ENCODE measurements around the gene PLD2.

Gene PLD2

DNA sequence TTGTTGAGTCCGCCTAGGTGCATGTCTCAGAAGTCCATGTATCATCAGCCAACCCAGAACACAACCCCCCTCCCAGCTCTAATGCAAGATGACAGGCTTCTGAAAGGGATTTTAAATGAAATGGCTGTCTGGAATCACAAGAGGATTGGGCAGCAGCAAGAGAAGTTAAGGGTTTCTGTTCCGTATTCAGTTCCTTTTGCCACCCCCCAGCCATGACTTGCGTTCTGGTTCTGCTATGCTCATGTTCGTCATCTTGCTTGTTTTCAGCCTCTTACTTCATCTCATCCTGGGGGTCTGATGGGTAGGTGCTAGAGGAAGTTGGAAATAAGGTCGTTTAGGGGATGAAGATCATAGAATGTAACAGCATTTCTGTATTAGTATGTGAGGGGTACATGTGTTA lies 38.2 kb downstream of the PLD2 start:
- peaks cover 22% of the 10 kb centered on the region for H3K36me3 Mint-ChIP-seq (ENCODE audit: low read depth)
- peaks cover 4% of the 10 kb centered on the region for H3K27me3 Mint-ChIP-seq (ENCODE audit: low read depth, poor library complexity)
- no peak for DNase-seq
- no peaks in the 10 kb centered on the region for H3K9me3 Mint-ChIP-seq
- H3K27ac Mint-ChIP-seq = no peak overlapping the region
- no peak overlapping the region for H3K4me3 Mint-ChIP-seq
- TF ChIP-seq, protein P1, sequence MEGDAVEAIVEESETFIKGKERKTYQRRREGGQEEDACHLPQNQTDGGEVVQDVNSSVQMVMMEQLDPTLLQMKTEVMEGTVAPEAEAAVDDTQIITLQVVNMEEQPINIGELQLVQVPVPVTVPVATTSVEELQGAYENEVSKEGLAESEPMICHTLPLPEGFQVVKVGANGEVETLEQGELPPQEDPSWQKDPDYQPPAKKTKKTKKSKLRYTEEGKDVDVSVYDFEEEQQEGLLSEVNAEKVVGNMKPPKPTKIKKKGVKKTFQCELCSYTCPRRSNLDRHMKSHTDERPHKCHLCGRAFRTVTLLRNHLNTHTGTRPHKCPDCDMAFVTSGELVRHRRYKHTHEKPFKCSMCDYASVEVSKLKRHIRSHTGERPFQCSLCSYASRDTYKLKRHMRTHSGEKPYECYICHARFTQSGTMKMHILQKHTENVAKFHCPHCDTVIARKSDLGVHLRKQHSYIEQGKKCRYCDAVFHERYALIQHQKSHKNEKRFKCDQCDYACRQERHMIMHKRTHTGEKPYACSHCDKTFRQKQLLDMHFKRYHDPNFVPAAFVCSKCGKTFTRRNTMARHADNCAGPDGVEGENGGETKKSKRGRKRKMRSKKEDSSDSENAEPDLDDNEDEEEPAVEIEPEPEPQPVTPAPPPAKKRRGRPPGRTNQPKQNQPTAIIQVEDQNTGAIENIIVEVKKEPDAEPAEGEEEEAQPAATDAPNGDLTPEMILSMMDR (IDR thresholded peaks at IDR 0.05) = no peak
- H3K4me1 Mint-ChIP-seq = peaks cover 34% of the 10 kb centered on the region

DNA sequence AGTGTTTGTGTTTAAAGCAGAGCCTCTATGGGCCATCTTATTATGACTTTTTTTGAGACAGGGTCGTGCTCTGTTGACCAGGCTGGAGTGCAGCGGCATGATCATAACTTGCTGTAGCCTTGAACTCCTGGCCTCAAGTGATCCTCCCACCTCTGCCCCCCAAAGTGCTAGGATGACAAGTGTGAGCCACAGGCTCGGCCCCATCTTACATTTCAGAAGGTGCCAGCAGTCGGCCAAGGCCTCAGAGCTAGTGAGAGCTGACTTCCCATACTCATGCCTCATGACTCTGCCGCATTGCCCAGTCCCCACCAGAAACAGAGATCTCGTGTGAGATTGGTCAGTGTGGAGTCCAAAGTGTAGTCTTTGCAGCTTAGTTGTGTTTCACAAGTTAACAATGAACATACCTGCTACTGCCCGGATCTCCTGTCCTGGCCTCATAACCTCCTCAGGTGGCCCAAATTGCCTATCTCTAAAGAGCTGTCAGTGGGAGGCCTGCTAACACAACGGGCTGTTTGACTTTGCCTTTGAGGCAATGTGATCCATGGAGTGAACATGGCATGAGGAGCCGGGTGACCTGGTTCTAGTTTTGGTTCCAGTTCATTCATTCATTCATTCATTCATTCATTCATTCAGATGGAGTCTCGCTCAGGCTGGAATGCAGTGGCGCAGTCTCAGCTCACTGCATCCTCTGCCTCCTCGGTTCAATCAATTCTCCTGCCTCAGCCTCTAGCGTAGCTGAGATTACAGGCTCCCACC lies 39.9 kb downstream of the PLD2 start:
- no peak for DNase-seq
- peaks cover 17% of the 10 kb centered on the region for H3K36me3 Mint-ChIP-seq (ENCODE audit: low read depth)
- H3K9me3 Mint-ChIP-seq = no peaks in the 10 kb centered on the region
- TF ChIP-seq, protein P1 (IDR thresholded peaks at IDR 0.05) = no peak
- H3K27me3 Mint-ChIP-seq (ENCODE audit: low read depth, poor library complexity) = peaks cover 4% of the 10 kb centered on the region
- H3K4me3 Mint-ChIP-seq = no peak overlapping the region
- H3K4me1 Mint-ChIP-seq = peaks cover 40% of the 10 kb centered on the region
- no peak overlapping the region for H3K27ac Mint-ChIP-seq

DNA sequence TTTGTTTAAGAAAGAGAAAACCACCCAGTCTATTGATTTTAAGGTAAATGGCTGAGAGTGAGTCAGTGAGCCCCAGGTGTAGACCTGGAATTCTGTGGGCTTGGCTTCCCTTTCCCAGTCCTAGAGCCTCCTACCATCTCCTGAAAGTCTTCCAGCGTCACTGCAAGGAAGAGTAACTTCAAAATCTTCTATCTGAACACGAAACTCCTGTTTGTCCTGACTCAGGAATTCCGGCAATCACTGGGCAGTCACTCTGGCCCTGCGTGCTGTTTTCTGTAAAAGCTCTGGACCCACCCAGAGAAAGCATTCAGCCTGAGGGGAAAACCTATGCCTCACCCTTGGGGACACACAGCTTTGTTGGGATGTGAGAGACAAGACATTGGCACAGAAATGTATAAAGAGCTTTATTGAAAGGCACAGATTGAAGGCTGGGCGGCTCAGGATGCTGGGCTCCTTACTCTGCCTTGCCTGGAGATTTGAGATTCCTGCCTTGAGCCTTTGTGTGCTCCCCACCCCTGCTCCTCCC lies 42.1 kb downstream of the PLD2 start:
- DNase-seq = no peak
- TF ChIP-seq, protein P1 (IDR thresholded peaks at IDR 0.05) = no peak
- Mint-ChIP-seq H3K4me1 (peaks cover 53% of the 10 kb centered on the region), H3K27me3 (ENCODE audit: low read depth, poor library complexity) (peaks cover 4% of the 10 kb centered on the region), H3K9me3 (no peaks in the 10 kb centered on the region), H3K27ac (peak overlapping the region; percentile 53), H3K36me3 (ENCODE audit: low read depth) (peaks cover 17% of the 10 kb centered on the region), H3K4me3 (no peak overlapping the region)

DNA sequence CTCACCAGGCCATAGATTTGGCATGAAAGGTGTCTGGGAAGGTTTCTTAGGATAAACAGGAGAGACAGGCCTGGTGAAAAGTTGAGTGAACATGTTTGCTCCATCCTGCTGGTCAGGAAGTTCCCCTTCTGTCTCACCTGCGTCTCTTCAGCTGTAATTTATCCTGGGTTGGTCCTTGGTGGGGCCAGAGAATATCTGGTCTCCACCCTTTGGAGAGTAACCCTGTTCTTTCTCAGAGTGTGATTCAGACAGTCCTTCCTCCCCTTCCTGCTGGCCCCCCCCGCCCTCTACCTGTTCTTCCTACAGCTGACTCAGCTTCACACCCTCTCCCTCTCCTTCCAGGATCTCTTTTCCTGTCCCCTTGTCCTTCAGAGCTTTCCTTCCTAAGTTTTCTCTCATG lies 43.3 kb downstream of the PLD2 start:
- peaks cover 61% of the 10 kb centered on the region for H3K4me1 Mint-ChIP-seq

DNA sequence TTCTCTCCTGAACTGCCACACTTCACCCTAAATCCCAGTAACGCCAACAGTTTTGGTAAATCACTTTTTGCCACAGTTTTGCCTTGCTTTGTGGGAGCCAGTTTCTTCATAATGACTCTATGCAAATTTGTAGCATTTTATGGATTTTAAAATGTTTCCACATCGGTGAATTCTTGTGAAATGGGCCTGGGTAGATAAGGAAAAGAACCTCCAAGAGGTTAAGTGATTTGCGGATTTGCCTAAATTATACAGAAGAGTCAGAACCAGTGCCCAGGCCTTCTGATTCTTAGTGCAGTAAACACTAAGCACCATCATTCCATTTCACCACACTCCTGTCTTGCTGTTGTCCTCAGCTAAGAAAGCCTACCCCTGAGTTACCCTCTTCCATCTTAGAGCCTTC lies 44.1 kb downstream of the PLD2 start:
- H3K9me3 Mint-ChIP-seq = peaks cover 5% of the 10 kb centered on the region
- peaks cover 62% of the 10 kb centered on the region for H3K4me1 Mint-ChIP-seq
- TF ChIP-seq, protein P1 (IDR thresholded peaks at IDR 0.05) = no peak
- DNase-seq = no peak
- H3K36me3 Mint-ChIP-seq (ENCODE audit: low read depth) = peaks cover 12% of the 10 kb centered on the region
- no peaks in the 10 kb centered on the region for H3K27me3 Mint-ChIP-seq (ENCODE audit: low read depth, poor library complexity)
- H3K4me3 Mint-ChIP-seq = no peak overlapping the region
- H3K27ac Mint-ChIP-seq = peak overlapping the region; percentile 68

More for the DNA sequence above, 43.3 kb downstream of the PLD2 start:
- no peak overlapping the region for H3K27ac Mint-ChIP-seq
- no peak overlapping the region for H3K4me3 Mint-ChIP-seq
- H3K9me3 Mint-ChIP-seq = peaks cover 5% of the 10 kb centered on the region
- no peak for DNase-seq
- no peaks in the 10 kb centered on the region for H3K27me3 Mint-ChIP-seq (ENCODE audit: low read depth, poor library complexity)
- H3K36me3 Mint-ChIP-seq (ENCODE audit: low read depth) = peaks cover 13% of the 10 kb centered on the region
- TF ChIP-seq, protein P1 (IDR thresholded peaks at IDR 0.05) = no peak

Data from nephron progenitor cell (in vitro differentiated cells).